GM12874 (cell line): Measurements from ENCODE around the gene RBP3.

Experiments
- TF ChIP-seq, protein P1 (sequence below): IDR thresholded peaks from 2 replicates; pipeline ENCODE4 v1.5.1; 2011; ENCODE audit warnings: low read depth, mild to moderate bottlenecking, control low read depth, low read length, moderate library complexity; ENCODE audit not compliant: insufficient read depth

The RBP3 gene

DNA sequence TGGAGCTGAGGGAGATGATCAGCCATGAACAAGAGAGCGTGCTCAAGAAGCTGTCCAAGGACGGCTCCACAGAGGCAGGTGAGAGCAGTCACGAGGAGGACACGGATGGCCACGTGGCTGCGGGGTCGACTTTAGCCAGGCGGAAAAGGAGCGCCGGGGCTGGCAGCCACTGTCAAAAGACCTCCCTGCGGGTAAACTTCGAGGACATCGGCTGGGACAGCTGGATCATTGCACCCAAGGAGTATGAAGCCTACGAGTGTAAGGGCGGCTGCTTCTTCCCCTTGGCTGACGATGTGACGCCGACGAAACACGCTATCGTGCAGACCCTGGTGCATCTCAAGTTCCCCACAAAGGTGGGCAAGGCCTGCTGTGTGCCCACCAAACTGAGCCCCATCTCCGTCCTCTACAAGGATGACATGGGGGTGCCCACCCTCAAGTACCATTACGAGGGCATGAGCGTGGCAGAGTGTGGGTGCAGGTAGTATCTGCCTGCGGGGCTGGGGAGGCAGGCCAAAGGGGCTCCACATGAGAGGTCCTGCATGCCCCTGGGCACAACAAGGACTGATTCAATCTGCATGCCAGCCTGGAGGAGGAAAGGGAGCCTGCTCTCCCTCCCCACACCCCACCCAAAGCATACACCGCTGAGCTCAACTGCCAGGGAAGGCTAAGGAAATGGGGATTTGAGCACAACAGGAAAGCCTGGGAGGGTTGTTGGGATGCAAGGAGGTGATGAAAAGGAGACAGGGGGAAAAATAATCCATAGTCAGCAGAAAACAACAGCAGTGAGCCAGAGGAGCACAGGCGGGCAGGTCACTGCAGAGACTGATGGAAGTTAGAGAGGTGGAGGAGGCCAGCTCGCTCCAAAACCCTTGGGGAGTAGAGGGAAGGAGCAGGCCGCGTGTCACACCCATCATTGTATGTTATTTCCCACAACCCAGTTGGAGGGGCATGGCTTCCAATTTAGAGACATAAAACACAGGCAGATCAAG lies 22.6 kb upstream of the RBP3 start:
- TF ChIP-seq, protein P1, sequence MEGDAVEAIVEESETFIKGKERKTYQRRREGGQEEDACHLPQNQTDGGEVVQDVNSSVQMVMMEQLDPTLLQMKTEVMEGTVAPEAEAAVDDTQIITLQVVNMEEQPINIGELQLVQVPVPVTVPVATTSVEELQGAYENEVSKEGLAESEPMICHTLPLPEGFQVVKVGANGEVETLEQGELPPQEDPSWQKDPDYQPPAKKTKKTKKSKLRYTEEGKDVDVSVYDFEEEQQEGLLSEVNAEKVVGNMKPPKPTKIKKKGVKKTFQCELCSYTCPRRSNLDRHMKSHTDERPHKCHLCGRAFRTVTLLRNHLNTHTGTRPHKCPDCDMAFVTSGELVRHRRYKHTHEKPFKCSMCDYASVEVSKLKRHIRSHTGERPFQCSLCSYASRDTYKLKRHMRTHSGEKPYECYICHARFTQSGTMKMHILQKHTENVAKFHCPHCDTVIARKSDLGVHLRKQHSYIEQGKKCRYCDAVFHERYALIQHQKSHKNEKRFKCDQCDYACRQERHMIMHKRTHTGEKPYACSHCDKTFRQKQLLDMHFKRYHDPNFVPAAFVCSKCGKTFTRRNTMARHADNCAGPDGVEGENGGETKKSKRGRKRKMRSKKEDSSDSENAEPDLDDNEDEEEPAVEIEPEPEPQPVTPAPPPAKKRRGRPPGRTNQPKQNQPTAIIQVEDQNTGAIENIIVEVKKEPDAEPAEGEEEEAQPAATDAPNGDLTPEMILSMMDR, result no peak

DNA sequence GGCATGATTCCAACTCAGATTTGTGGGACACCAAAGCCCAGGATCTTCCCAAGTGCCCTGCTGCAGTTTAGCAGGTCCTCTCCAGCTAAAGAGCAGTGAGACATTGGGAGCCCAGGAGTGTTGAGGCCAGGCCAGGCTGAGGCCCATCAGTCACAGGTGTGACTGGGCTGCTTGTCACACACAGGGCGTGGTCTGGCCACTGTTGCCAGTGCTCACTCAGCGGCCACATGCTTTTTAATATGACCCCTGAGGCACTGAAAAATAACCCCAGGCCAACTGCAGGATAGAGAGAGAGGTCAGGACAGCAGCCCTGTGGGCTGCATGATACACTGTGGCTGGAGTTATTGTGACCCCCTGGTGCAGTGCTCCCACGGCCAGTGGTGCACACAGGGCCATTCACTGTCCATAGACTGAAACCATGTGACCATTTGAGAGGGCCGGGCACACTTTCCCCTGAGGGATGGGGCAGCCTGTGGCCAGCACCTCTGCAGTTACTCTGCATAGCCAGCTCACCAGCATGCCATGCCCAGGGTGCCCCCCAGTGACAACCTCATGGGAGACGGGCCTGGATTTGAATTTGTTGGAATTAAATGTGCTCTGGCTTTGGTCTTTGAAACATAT lies 21.7 kb upstream of the RBP3 start:
- TF ChIP-seq, protein P1, result no peak

DNA sequence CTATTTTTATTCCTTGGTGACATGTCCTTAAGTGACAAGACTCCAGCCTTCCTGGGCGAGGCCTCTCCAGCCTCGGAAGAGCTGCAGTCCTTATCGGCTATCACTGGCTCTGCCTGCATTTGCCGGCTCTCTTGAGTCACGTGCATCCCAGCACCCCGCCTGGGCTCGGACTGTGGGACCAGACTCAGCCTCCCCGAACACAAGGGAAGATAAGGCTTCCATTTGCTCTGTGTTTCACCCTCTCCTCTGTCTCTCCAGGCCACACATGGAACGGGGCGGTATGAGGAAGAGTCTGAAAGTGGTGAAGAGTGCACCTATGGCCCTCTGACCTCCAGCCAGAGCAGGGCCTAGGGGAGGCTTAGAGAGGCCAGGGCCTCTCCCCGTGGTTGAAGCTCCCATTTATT lies 21.2 kb upstream of the RBP3 start:
- TF ChIP-seq, protein P1, result no peak

DNA sequence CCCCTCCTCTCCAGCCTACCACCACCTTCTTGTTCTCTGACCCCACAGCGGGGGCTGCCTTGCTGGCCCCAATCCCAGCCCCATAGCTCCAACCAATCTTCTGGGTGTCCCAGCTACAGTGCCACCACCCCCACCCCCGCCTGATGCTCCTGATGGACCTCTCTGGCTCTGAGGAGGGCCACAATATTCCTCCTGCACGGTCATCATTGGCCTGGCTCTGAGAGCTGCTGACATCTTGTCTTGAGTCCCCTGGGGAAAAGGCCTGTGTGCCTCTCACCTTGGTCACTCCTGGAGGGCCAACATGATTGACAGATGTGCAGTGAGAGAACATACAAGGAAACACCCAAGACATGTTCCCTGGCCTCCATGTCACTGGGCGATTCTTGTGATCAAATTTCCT lies 18.3 kb upstream of the RBP3 start:
- TF ChIP-seq, protein P1, result no peak

DNA sequence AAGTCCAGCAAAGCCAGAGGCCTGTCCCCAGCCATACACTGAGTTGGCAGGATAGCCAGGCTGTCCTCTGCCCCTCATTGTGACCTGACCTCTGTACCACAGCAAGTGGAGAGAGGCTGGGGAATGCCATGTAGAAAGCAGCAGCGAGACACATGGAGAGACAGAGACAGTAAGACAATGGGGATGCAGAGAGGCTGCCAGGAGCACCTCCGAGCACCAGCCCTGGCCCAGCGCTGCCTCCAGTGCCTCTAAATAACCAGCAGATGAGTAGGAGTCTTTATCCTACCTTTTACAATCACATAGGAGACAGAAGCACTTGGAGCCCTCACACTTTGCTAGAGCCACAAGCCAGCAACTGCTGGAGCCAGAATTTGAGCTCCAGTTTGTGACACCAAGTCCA lies 17.8 kb upstream of the RBP3 start:
- TF ChIP-seq, protein P1, result no peak

DNA sequence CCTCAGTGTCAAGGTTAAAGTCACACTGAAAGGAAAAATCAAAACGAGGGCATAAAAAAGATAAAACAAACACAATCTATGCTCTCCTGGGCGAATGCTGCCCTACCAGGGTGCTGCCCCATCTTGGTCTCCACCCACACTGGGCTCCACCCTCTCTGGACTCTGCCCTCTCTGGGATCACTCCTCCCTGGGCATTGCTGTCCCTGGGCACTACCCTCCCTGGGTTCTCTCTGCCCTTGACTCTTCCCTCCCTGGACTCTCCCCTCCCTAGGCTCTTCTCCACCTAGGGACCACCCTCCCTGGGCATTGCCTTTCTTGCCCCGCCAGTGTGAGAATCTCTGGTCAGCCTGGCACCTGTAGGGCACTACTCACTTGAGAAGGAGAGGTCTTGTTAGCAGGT lies 17.4 kb upstream of the RBP3 start:
- TF ChIP-seq, protein P1, result no peak

DNA sequence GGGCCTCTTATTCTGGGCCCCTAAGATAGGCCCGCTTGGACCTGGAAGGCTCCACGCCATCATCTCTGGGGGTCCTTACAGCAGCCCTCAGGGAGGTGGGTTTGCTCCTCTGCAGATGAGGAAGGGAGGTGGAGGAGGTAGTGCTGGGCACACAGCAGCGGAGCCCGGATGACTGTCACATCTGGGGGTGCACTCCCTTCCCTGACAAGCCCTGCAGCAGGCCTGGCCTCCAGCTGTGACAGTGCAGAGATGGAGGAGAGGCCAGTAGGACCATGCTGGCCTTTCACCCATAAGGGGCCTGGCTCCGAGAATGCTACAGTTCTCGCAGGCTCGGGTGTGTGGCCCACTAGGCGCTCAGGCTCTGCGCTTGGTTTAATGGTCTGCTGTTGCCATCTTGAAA lies 16.7 kb upstream of the RBP3 start:
- TF ChIP-seq, protein P1, result no peak
